COLO829 (cell line): ENCODE data around the gene ZNF638.

ENCODE experiments used
- DNase-seq: peaks from one replicate; pipeline ENCODE4 v3.0.0; 2012; ENCODE audit warnings: low spot score

ZNF638 gene

DNA sequence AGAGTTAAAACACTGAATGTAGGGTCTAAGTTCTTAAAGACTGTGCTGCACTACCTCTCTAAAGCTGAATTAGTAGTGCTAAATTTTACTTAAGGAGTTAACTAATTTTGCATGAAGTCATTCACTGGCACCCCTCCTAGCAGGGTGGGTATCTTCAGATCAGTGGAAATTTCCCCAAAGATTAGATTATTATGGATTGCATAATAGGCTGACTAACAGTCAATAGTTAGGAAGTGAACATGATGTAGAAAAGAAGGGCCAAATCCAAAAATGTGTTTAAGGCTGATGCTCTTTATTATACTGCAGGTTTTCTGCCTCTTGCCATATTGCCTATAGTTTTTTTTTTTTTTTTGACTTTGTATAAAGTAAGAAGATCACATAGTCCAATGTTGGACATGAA lies 5.2 kb downstream of the ZNF638 start:
- no peak for DNase-seq

DNA sequence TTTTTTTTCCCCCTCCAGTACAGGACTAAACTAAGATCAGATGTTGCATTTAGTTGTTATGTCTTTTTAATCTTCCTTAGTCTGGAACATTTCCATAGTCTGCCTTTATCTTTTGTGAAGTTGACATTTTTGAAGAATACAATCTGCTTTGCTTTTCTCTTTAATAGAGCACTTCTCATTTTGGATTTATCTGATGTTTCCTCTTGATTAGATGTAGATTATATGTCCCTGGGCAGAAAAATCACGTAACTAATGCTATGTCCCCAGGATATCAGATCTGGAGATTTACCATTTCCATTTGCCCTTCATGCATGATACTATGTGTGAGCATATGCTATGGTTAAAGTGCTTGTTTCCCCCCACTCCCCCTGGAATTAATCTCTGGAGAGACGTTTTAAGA lies 6.2 kb downstream of the ZNF638 start:
- DNase-seq: no peak

DNA sequence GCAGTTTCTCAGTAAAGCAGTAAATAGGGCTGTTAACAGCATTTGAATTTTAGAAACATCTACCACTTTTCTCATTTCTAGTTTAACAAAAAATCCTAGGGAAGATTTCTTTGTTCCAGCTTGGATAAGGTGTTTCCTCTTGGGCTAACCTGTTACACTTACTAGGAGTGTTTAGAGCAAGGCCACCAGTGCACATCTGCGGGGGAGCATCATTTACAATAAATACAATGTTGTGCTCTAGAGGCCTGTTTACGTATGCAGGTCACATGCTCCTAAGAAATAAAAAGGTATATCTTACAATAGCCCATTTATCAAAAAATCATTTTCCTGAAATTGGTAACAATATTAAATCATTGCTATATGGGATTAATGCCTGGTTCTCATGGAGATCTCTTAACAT lies 8.1 kb downstream of the ZNF638 start:
- no peak for DNase-seq

DNA sequence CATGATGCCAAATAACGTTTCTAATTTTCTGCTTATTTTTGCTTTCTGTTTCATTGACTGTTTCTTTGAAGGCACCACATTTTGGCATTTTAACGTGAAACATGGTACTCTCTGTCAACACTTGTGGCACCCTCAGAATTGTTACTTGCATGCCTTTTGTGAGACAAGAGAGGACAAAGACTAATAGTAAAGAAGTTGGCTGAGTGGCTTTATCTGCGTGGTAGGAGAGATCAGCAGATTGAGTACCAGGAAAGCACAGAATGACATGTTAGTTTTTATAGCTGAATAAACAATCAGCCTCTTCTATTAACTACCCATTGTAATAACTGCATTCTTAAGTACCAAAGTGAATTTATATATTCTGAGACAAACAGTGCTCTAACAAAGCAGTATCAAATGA lies 8.6 kb downstream of the ZNF638 start:
- no peak for DNase-seq

DNA sequence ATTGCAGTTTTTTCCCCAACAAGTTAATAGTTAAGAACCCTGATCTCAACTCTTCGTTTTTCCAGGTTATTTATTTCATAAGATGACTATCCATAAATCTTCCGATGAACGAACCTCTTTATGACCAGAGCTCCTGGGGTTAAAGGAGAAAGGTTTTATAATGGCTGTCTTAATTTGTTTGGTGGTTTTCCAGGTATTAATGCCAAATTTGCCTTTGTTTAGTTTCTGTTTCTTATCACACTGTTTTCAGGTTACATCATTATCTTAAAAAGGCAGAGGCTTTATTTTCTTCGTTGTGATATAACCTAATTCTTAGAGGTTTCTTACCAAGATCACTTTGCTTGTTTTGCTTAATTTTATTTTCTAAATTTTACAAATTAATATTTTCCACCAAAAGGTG lies 10.1 kb downstream of the ZNF638 start:
- no peak for DNase-seq

DNA sequence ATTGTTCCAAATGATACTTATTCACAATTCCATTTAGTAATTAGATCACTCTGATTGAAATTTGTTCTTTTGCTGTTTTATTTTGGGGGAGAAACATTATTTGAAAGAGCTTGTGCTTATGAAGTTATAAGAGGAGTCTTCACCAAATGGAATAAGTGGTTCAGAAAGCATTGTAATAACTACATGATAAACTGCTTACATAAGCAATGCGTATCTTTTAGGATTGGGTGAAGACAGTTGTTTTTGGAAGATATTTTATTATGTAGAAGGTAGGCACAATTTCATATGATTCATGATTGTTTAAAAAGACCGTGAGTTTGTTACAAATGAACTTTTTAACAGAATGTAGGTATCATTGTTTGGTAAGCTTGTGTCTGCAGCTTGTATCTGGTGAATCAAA lies 14.5 kb downstream of the ZNF638 start:
- no peak for DNase-seq

DNA sequence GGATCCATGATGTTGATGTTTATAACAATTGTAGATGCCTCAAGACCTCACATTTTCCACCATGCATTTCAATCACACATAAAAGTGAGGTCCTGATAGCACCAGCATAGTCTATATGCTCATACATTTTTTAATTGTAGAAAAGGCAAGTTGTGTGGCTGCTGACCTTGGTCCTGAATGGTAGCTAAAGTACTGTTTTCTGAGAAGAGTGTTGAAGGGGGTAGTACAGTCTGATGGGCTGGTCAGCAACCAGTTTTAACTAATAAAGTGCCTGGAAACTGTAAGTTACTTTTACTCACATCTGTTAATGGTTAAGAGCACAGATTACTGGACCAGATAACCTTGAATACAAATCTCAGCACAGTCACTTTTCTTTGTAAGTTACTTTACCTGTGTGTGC lies 15.9 kb downstream of the ZNF638 start:
- DNase-seq: no peak

DNA sequence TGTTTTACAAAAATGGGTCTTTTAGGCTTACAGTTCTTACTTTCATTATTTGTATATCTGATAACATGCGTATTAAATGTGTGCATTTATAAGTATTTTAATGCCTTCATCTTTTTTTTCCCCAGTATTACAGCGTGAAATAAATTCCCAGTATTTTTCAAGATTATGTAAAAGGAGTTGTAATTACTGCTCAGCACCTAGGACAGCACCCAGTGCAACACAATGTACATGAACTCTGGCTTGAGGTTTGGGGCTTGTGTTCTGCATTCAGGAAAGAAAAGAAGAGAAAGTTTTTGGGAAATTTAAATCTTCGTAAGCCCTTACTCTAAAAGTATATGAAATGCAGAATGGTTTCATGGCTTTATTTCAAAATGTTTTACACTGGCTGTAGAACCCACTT lies 16.7 kb downstream of the ZNF638 start:
- DNase-seq: no peak

DNA sequence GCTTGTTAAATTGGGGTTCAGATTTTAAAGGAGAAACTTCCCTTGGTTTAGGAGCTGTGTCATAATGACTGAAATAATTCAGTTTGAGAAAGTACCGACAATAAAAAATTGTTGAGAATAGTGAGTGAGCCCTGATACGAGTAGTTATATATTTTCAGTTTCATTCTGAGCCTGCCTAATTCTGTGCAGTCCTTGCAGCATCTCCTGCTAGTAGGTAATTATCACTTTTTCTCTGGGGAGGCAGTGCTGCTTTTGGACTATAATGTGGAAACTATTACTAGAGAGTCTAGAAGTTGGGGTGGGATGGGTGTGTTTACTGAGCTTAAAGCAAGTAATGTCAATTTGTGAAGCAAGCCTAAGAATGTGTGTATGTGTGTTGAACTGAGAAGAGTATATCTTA lies 21.7 kb downstream of the ZNF638 start:
- DNase-seq: no peak

DNA sequence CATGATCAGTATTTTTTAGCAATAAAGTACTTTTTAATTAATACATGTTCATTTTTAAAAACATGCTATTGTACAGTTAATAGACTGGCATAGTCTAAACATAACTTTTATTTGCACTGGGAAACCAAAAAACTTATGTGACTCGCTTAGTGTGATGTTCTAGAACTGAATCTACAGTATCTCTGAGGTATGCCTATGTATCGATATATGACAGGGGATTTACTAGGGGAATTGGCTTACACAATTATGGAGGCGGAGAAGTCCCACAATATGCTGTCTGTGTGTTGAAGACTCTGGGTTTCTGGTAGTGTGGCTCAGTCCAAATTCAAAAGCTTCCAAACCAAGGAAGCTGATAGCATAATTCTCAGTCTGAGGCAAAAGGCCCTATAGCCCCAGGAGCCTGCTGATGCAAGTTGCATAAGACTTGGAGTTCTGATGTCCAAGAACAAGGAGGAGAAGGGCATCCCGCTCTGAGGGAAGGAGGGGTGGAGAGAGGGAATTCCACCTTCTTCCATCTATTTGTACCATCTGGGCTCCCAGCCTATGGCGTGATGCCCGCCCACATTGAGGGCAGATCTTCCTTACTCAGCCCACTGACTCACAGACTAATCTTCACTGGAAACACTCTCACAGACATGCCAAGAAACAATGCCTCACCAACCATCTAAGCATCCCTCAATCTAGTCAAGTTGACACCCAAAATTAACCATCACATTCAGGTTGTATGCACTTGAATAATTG lies 27.5 kb downstream of the ZNF638 start:
- DNase-seq: no peak

DNA sequence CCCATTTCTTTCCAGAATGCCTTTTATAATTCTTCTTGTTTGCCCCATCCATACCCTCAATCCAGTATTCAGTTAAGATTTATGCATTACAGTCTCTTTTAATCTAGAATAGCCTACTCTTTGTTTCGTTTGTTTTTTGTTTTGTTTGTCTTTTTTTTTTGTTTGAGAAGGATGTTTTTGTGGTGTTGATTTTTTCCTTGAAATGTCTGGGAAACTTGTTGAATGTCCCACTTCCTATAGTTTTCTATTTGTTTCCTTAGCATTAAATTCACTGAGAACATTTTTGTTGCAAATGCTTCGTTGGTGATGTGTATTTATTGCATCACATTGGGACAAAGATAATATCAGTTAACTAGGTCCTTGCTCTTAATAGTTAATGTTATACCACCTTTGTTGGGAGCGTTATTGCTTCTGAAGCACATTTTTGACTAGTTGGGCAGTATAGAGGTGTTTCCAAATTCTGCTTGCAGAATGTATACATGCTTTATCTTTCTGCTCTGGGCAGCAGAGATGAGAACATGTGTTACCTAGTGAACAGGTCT lies 28.9 kb downstream of the ZNF638 start:
- DNase-seq: no peak

DNA sequence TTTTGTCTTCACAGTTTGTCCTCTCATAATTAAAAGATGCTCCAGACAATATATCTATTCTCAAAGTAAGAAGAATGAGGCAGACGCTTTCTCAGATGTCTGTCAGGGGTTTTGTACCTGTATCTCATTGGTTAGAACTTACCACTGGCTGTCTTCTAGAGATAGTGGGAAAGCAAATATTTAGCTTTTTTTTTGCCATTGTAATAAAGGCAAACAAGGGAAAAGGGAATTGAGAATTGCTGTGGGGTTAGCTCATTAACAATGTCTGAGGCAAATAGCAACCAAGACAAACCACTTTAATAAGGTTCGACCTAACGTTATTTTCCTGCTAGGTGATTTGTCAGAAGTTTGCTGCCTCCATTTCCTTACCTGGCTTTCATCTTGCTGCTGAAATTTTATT lies 30.0 kb downstream of the ZNF638 start:
- no peak for DNase-seq

DNA sequence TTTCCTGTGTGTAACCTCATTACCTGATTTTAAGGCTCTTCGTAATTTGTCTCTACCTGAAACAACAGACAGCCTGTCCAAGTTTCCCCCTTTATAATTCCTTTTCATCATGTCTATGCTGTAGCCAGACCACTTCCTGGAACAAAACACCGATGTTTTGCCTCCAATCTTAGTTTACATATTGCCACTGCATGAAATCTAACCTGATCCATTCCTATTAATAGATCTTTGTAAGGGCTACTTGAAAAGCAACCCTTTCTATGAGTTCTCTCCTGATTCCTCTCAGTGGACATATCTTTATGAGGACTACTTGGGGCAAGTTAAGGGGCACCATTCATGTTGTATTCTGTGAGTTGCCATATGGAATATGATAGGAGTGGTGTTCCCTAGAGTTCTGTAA lies 30.9 kb downstream of the ZNF638 start:
- no peak for DNase-seq

DNA sequence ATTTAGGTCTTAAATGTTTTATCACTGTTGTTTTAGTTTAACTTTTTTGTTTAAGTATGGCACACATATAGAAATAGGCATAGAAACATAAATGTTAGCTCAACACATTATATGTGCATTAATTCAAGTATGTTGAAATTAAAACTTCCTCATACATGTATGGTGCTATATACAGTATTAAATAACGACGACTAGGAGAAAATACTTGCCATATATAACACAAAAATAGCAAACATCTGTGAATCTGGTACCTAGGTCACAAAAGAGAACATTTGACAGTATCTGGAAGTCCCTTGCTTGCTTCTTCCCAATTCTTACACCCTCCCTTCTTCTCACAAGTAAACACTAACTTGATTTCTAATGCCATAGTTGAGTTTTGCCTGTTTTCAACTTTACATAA lies 38.4 kb downstream of the ZNF638 start:
- no peak for DNase-seq

DNA sequence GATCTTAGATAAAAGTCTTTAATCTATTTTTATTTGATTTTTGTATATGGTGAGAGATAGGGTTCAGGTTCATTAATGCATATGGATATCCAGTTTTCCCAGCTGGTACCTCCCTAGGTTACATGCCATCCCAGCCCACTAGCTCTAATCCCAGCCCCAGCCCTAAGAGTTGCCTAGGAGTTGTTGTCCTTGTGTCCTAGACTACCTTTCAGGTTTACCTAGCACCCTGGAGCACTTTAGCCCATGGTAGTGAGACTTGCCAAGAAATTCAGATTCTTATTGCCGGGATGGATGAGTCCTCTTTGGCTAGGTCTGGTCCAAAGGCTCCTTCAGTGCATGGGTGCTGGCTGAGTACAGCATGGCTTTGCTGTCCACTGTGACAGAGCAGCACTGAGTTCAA lies 40.5 kb downstream of the ZNF638 start:
- no peak for DNase-seq

DNA sequence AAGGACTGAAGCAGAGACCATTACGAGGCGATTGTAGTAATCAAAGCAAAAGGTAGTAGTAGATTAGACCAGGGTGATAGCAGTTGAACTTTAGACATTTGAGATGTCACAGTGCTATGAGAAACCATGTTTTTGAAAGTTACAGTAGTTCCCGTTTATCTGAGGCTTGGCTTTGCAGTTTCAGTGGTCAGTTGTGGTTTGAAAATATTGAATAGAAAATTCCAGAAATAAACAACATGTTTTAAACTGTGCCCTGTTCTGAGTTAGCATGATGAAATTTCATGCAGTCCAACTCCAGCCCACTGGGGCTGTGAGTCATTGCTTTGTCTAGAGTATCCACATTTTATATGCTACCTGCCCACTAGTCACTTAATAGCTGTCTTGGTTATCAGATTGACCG lies 47.5 kb downstream of the ZNF638 start:
- no peak for DNase-seq

DNA sequence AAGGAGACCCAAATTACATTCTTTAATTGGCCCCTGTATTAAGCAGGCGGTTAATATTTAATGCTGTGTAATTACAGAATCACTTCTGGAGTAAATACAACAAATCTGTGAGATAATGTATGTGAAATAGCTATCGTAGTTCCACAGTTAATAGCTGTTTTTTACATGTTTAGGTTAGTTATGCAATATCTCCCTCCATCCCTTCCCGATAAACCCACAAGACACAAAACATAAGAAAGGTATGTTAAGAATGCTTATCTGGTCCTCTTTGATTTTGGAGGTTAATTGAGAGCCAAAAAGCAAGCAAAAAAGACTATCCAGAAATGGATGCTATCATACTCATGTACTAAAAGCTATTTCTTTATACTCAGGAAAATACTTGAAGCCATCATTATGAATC lies 49.1 kb downstream of the ZNF638 start:
- no peak for DNase-seq

DNA sequence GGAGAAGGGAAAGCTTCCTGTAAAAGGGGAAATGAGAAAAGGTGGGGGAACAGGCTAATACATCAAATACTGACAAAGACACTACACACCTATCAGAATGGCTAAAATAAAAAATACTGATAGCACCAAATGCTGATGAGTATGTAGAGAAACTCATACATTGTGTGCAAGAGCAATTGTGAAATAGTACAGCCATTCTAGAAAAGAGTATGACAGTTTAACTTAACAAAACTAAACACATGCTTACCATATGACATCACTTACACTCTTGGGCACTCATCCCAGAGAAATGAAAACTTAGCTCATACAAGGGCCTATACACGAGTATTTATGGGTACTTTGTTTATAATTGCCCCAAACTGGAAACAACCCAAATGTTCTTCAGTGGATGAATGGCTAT lies 53.4 kb downstream of the ZNF638 start:
- peak; percentile 39 for DNase-seq

DNA sequence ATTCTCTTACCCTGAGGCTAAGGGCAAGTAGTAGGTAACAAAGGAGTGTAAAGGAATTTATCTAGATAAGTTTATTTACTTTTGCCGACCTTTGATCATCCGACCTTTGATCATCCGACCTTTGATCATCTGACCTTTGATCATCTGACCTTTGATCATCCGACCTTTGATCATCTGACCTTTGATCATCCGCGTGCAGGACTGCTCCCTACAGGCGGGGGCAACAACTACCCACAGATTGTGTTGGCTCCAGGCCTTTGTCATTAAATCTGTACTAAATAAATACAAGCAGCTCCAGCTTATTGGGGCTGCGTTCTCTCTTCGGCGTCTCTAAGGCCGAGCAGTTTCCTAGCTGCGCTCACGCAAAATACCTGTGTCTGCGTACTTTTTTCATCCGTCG lies 56.6 kb downstream of the ZNF638 start:
- DNase-seq: no peak

DNA sequence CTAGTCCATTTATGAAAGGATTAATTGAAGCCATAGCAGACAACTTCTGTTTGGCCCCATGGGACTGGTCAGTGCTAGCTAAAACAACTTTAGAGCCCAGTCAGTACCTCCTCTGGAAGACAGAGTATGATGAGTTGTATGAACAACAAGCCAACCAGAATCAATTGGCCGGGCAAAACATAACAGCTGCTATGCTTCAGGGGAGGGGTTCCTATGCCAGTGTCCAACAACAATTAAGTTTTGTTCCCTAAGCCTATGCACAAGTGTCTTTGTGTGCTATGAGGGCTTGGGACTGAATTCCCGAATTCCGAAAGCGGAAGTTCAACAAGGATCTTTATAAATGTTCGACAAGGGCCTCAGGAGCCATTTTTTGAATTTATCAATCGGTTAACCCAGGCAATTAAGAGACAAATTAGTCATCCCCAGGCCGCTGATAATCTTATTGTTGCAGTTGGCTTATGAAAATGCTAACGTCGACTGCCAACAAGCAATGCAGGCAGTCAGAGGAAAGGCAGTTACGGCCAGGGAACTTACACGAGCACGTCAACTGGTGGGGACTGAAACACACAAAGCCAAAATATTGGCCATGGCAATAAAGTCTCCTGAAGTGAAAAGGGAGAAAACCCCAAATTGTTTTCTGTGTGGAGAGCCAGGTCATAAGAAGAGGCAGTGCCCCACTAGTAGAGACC lies 57.9 kb downstream of the ZNF638 start:
- no peak for DNase-seq

DNA sequence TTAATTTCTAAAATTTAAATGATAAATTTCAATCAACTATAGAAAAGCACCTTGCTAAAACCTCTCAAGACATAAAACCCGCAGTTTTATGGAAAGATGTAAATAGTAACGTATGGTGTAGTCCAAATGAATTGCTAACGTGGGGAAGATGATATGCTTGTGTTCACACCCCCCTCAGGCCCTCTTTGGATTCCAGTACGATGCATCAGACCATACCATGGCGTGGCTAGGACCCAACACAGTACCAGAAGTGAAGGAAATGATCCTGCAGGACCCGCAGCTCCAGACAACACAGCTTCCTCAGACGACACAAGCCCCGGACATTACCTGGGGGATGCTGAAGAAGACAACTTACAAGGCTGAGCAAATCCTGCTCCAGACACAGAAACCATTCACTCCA lies 61.6 kb downstream of the ZNF638 start:
- DNase-seq: no peak

DNA sequence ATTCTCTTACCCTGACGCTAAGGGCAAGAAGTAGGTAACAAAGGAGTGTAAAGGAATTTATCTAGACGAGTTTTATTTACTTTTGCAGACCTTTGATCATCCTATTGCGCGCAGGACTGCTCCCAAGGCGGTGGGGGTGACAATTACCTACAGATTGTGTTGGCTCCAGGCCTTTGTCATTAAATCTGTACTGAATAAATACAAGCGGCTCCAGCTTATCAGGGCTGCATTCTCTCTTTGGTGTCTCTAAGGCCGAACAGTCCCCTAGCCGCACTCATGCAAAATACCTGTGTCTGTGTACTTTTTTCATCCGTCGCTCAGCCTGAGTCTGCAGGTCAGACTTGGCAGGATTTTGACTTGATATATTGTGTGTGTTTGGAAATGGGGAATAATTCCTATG lies 63.9 kb downstream of the ZNF638 start:
- no peak for DNase-seq

DNA sequence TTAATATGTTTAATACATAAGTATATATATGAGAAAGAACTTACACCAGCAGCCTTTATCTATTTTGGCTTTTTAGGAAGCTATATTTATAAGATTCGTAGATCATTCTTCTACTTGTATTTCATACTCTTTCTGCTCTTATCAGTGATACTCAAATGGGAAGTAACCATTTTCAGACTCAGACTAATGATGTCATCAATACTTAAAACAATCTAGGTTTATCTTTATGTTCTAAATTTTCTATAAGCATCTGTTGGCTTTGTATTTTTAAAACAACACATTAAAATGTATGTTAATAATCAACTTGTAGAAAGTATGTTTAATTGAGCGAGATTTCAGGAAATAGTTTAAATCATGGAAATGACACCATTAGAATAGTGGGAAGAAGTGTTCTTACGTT lies 70.8 kb downstream of the ZNF638 start:
- DNase-seq: no peak

DNA sequence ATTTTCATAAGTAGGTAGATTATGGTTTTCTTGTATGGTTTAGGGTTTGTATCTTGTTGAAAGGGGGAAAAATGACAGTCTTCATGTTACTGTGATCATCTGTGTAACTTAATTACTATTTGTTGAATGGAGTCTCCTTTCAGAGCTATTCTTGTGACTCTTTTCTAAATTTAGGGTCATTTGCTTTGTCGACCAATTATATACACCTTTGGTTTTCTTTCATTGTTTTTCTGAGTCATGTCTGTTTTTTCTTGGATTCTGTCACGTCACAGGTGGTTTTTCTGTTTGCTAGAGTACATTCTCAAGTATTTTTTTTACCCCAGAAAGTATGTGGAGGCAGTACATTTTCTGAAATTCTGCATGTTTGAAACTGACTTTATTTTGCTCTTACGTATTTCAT lies 78.0 kb downstream of the ZNF638 start:
- no peak for DNase-seq
